Activated T-cell treated with anti-CD3 and anti-CD28 coated beads, Interleukin-2, amount 50 U/mL, for 4 hours (primary cell): ENCODE results near the gene GNAQ. TPM values are rescaled to one million over a fixed set of nuclear protein-coding genes. Genes with fewer than 3 reads are reported as not detected.
A peak's percentile ranks its signal among the peaks of the same experiment; 100 is the strongest.

ENCODE experiments used
- ATAC-seq, 2 donors: fragments of 200-7000 bp; cut with Tn5 transposase; one replicate each; pipeline ENCODE4 v1.10.0; 2021
- DNase-seq: peaks from one replicate; pipeline ENCODE4 v3.0.0-alpha.2; 2020
- H3K27me3 Mint-ChIP-seq: one replicate; pipeline ENCODE4 v1.8.0; 2021; ENCODE audit warnings: low read depth, mixed read lengths
- H3K36me3 Mint-ChIP-seq: one replicate; pipeline ENCODE4 v1.8.0; 2022; ENCODE audit warnings: mixed read lengths; ENCODE audit not compliant: insufficient read depth
- H3K4me1 Mint-ChIP-seq: one replicate; pipeline ENCODE4 v1.8.0; 2021; ENCODE audit warnings: low read depth, mixed read lengths
- H3K4me3 Mint-ChIP-seq: one replicate; pipeline ENCODE4 v1.8.0; 2021; ENCODE audit warnings: mild to moderate bottlenecking, moderate library complexity, mixed read lengths
- H3K9me3 Mint-ChIP-seq: one replicate; pipeline ENCODE4 v1.8.0; 2021; ENCODE audit warnings: mixed read lengths
- total RNA-seq, 3 donors: library from RNA; stranded (reverse); gene quantifications; one replicate each; pipeline ENCODE4 v1.2.1, GENCODE V29; 2021

The GNAQ gene
- total RNA-seq, 3 donors from 2014 or later, result 18.2 to 20.1 (median 18.9) TPM

GRCh38 chr9:77981907-77982306 is 49.7 kb downstream of the GNAQ start:
- ATAC-seq (no peak), DNase-seq (no peak)
- Mint-ChIP-seq H3K9me3 (no peaks in the 10 kb centered on the region), H3K4me3 (no peak overlapping the region), H3K27me3 (no peaks in the 10 kb centered on the region), H3K36me3 (no peaks in the 10 kb centered on the region), H3K4me1 (peaks cover 75% of the 10 kb centered on the region)

GRCh38 chr9:77981332-77981731 is 50.3 kb downstream of the GNAQ start:
- DNase-seq (no peak), ATAC-seq (no peak)
- H3K36me3 Mint-ChIP-seq, result no peaks in the 10 kb centered on the region
- H3K4me1 Mint-ChIP-seq, result peaks cover 75% of the 10 kb centered on the region
- H3K27me3 Mint-ChIP-seq, result no peaks in the 10 kb centered on the region
- no peak overlapping the region for H3K4me3 Mint-ChIP-seq
- no peaks in the 10 kb centered on the region for H3K9me3 Mint-ChIP-seq

GRCh38 chr9:77980622-77981021 is 51.0 kb downstream of the GNAQ start:
- Mint-ChIP-seq H3K4me3 (no peak overlapping the region), H3K27me3 (no peaks in the 10 kb centered on the region), H3K4me1 (peaks cover 71% of the 10 kb centered on the region), H3K9me3 (no peaks in the 10 kb centered on the region), H3K36me3 (no peaks in the 10 kb centered on the region)
- DNase-seq, result no peak
- no peak for ATAC-seq

GRCh38 chr9:77978086-77978781 is 53.4 kb downstream of the GNAQ start:
- no peaks in the 10 kb centered on the region for H3K36me3 Mint-ChIP-seq
- H3K4me1 Mint-ChIP-seq, result peaks cover 64% of the 10 kb centered on the region
- H3K27me3 Mint-ChIP-seq, result no peaks in the 10 kb centered on the region
- no peaks in the 10 kb centered on the region for H3K9me3 Mint-ChIP-seq
- DNase-seq, result no peak
- peak overlapping the region; percentile 34 for H3K4me3 Mint-ChIP-seq
- peak; percentile 86 to 88 for ATAC-seq

- H3K36me3 Mint-ChIP-seq, result no peaks in the 10 kb centered on the region
- DNase-seq (peak; percentile 34), ATAC-seq (no peak)
- peaks cover 55% of the 10 kb centered on the region for H3K4me1 Mint-ChIP-seq
- no peak overlapping the region for H3K4me3 Mint-ChIP-seq
- no peaks in the 10 kb centered on the region for H3K27me3 Mint-ChIP-seq
- H3K9me3 Mint-ChIP-seq, result no peaks in the 10 kb centered on the region
Measured at GRCh38 chr9:77977210-77977611, 54.4 kb downstream of the GNAQ start.

- peaks cover 3% of the 10 kb centered on the region for H3K36me3 Mint-ChIP-seq
- no peaks in the 10 kb centered on the region for H3K9me3 Mint-ChIP-seq
- H3K27me3 Mint-ChIP-seq, result no peaks in the 10 kb centered on the region
- no peak for ATAC-seq
- no peak overlapping the region for H3K4me3 Mint-ChIP-seq
- peaks cover 44% of the 10 kb centered on the region for H3K4me1 Mint-ChIP-seq
- DNase-seq, result no peak
Measured at GRCh38 chr9:77975806-77976205, 55.8 kb downstream of the GNAQ start.

GRCh38 chr9:77975036-77975435 is 56.6 kb downstream of the GNAQ start:
- no peak overlapping the region for H3K4me3 Mint-ChIP-seq
- DNase-seq, result no peak
- H3K9me3 Mint-ChIP-seq, result no peaks in the 10 kb centered on the region
- ATAC-seq, result no peak
- H3K4me1 Mint-ChIP-seq, result peaks cover 44% of the 10 kb centered on the region
- peaks cover 10% of the 10 kb centered on the region for H3K36me3 Mint-ChIP-seq
- H3K27me3 Mint-ChIP-seq, result no peaks in the 10 kb centered on the region

- H3K4me3 Mint-ChIP-seq, result no peak overlapping the region
- no peaks in the 10 kb centered on the region for H3K27me3 Mint-ChIP-seq
- DNase-seq, result no peak
- no peak for ATAC-seq
- peaks cover 41% of the 10 kb centered on the region for H3K4me1 Mint-ChIP-seq
- peaks cover 10% of the 10 kb centered on the region for H3K36me3 Mint-ChIP-seq
- H3K9me3 Mint-ChIP-seq, result no peaks in the 10 kb centered on the region
Measured at GRCh38 chr9:77974434-77974833, 57.2 kb downstream of the GNAQ start.

GRCh38 chr9:77969083-77969482 is 62.5 kb downstream of the GNAQ start:
- Mint-ChIP-seq H3K36me3 (peaks cover 18% of the 10 kb centered on the region), H3K4me3 (no peak overlapping the region), H3K4me1 (peaks cover 45% of the 10 kb centered on the region), H3K27me3 (no peaks in the 10 kb centered on the region), H3K9me3 (no peaks in the 10 kb centered on the region)
- ATAC-seq, result no peak
- DNase-seq, result no peak

GRCh38 chr9:77968506-77968905 is 63.1 kb downstream of the GNAQ start:
- DNase-seq (no peak), ATAC-seq (no peak)
- Mint-ChIP-seq H3K36me3 (peaks cover 18% of the 10 kb centered on the region), H3K4me1 (peaks cover 44% of the 10 kb centered on the region), H3K9me3 (no peaks in the 10 kb centered on the region), H3K27me3 (no peaks in the 10 kb centered on the region), H3K4me3 (no peak overlapping the region)

GRCh38 chr9:77966718-77967117 is 64.9 kb downstream of the GNAQ start:
- H3K4me1 Mint-ChIP-seq, result peaks cover 56% of the 10 kb centered on the region
- no peak overlapping the region for H3K4me3 Mint-ChIP-seq
- no peak for ATAC-seq
- peaks cover 17% of the 10 kb centered on the region for H3K36me3 Mint-ChIP-seq
- DNase-seq, result no peak
- H3K9me3 Mint-ChIP-seq, result no peaks in the 10 kb centered on the region
- H3K27me3 Mint-ChIP-seq, result no peaks in the 10 kb centered on the region

- Mint-ChIP-seq H3K27me3 (no peaks in the 10 kb centered on the region), H3K4me1 (peaks cover 58% of the 10 kb centered on the region), H3K4me3 (no peak overlapping the region), H3K36me3 (peaks cover 13% of the 10 kb centered on the region), H3K9me3 (no peaks in the 10 kb centered on the region)
- DNase-seq, result no peak
- no peak for ATAC-seq
Measured at GRCh38 chr9:77965445-77966123, 66.0 kb downstream of the GNAQ start.

GRCh38 chr9:77964258-77964657 is 67.4 kb downstream of the GNAQ start:
- Mint-ChIP-seq H3K36me3 (peaks cover 9% of the 10 kb centered on the region), H3K27me3 (no peaks in the 10 kb centered on the region), H3K9me3 (no peaks in the 10 kb centered on the region), H3K4me1 (peaks cover 56% of the 10 kb centered on the region), H3K4me3 (no peak overlapping the region)
- ATAC-seq (no peak), DNase-seq (no peak)

GRCh38 chr9:77961541-77961940 is 70.1 kb downstream of the GNAQ start:
- ATAC-seq, result no peak
- Mint-ChIP-seq H3K4me1 (peaks cover 57% of the 10 kb centered on the region), H3K27me3 (no peaks in the 10 kb centered on the region), H3K9me3 (no peaks in the 10 kb centered on the region), H3K36me3 (no peaks in the 10 kb centered on the region), H3K4me3 (no peak overlapping the region)
- DNase-seq, result no peak
